ENCODE data around the gene STYX. TPM values are rescaled to one million over a fixed set of nuclear protein-coding genes. Genes with fewer than 3 reads are reported as not detected.

STYX gene
- total and polyA plus RNA-seq, 7 experiments from 2014 or later: 17.2 to 45.3 (median 29.2) TPM

- DNase-seq: no peak
- H3K36me3 ChIP-seq (ENCODE audit: control insufficient read depth in 2 of 3, insufficient read depth in 3 of 3, low read length in 3 of 3): no peaks in the 10 kb centered on the region
- CTCF ChIA-PET: no interaction called here
- peak overlapping the region in 8 of 10 donors; percentile 28 to 90 (median 56) for H3K4me3 Mint-ChIP-seq
- no peak overlapping the region for H3K4me3 ChIP-seq (ENCODE audit: low read length)
- peak overlapping the region in 3 of 9 donors; percentile 30 to 91 (median 66) for H3K27ac Mint-ChIP-seq
- no peaks in the 10 kb centered on the region for H3K9me3 Mint-ChIP-seq
- POLR2A ChIA-PET: interaction anchor here (0.9 to 3.8 kb wide), 2 partner anchors 47 to 235 kb away, joined by 3 to 21 read pairs; no protein-coding TSS in a partner anchor
- peaks cover 0 to 4% (median 0%) of the 10 kb centered on the region in 5 donors for H3K36me3 Mint-ChIP-seq
- H3K4me1 Mint-ChIP-seq: peaks cover 23 to 48% (median 45%) of the 10 kb centered on the region in 7 donors
- no peaks in the 10 kb centered on the region for H3K27me3 Mint-ChIP-seq
- H3K27ac ChIP-seq (ENCODE audit: low read depth, low read length): no peak overlapping the region
- peaks cover 15 to 18% of the 10 kb centered on the region in 2 donors for H3K4me1 ChIP-seq (ENCODE audit: control insufficient read depth in 2 of 2, insufficient read depth in 2 of 2, low read length in 2 of 2)
- H3K9me3 ChIP-seq (ENCODE audit: control insufficient read depth in 2 of 3, low read length in 3 of 3): no peaks in the 10 kb centered on the region
- no peak for ATAC-seq
- intact Hi-C loops (cut with micrococcal nuclease): loop anchor here in 1 of 2 donors (5.0 kb wide), 1 partner anchor 47 kb away; no protein-coding TSS in a partner anchor
- H3K27me3 ChIP-seq (ENCODE audit: control insufficient read depth in 2 of 2, insufficient read depth in 2 of 2, low read length in 2 of 2): no peaks in the 10 kb centered on the region
Measured at GRCh38 chr14:52789118-52789517, 59.2 kb downstream of the STYX start.

- Mint-ChIP-seq H3K4me3 (peak overlapping the region; percentile 86 to 94 (median 93)), H3K9me3 (no peaks in the 10 kb centered on the region), H3K27me3 (no peaks in the 10 kb centered on the region), H3K27ac (peak overlapping the region; percentile 71 to 92 (median 89)), H3K4me1 (peaks cover 23 to 48% (median 45%) of the 10 kb centered on the region in 7 donors), H3K36me3 (peaks cover 0 to 5% (median 0%) of the 10 kb centered on the region in 5 donors)
- Histone ChIP-seq H3K9me3 (ENCODE audit: control insufficient read depth in 2 of 3, low read length in 3 of 3) (no peaks in the 10 kb centered on the region), H3K36me3 (ENCODE audit: control insufficient read depth in 2 of 3, insufficient read depth in 3 of 3, low read length in 3 of 3) (no peaks in the 10 kb centered on the region), H3K27me3 (ENCODE audit: control insufficient read depth in 2 of 2, insufficient read depth in 2 of 2, low read length in 2 of 2) (no peaks in the 10 kb centered on the region), H3K4me1 (ENCODE audit: control insufficient read depth in 2 of 2, insufficient read depth in 2 of 2, low read length in 2 of 2) (peaks cover 15 to 18% of the 10 kb centered on the region in 2 donors), H3K4me3 (ENCODE audit: low read length) (peak overlapping the region; percentile 87), H3K27ac (ENCODE audit: low read depth, low read length) (peak overlapping the region; percentile 74)
- ChIA-PET CTCF (interaction anchor here (0.8 kb wide), 1 partner anchor 8 kb away, joined by 4 read pairs; no protein-coding TSS in a partner anchor), POLR2A (interaction anchor here (0.7 to 3.8 kb wide), 8 partner anchors 21 to 362 kb away, joined by 3 to 21 read pairs (median 4); partner anchors contain the start of genes ERO1A, PSMC6 and STYX)
- DNase-seq (no peak), ATAC-seq (no peak)
- intact Hi-C loops (cut with micrococcal nuclease): loop anchor here (1.0 to 10.0 kb wide), 9 partner anchors 13 to 1607 kb away; partner anchors contain the start of genes FRMD6 (in 2 of the 2), CDKN3 (in 1 of the 2), DDHD1 (in 1 of the 2) and PTGER2 (in 1 of the 2)
Measured at GRCh38 chr14:52790011-52790755, 60.2 kb downstream of the STYX start.

- ChIA-PET POLR2A (interaction anchor here (0.7 to 3.8 kb wide), 9 partner anchors 22 to 362 kb away, joined by 3 to 21 read pairs (median 4); partner anchors contain the start of genes ERO1A, GPR137C, PSMC6 and STYX), CTCF (interaction anchor here (0.8 kb wide), 1 partner anchor 9 kb away, joined by 4 read pairs; no protein-coding TSS in a partner anchor)
- Mint-ChIP-seq H3K4me3 (peak overlapping the region; percentile 86 to 94 (median 93)), H3K9me3 (no peaks in the 10 kb centered on the region), H3K27ac (peak overlapping the region; percentile 71 to 92 (median 89)), H3K27me3 (no peaks in the 10 kb centered on the region), H3K4me1 (peaks cover 23 to 48% (median 45%) of the 10 kb centered on the region in 7 donors), H3K36me3 (peaks cover 0 to 5% (median 0%) of the 10 kb centered on the region in 5 donors)
- DNase-seq: peak in 1 of 9 donors; percentile 21
- no peak for ATAC-seq
- Histone ChIP-seq H3K9me3 (ENCODE audit: control insufficient read depth in 2 of 3, low read length in 3 of 3) (no peaks in the 10 kb centered on the region), H3K4me1 (ENCODE audit: control insufficient read depth in 2 of 2, insufficient read depth in 2 of 2, low read length in 2 of 2) (peaks cover 15 to 18% of the 10 kb centered on the region in 2 donors), H3K27ac (ENCODE audit: low read depth, low read length) (peak overlapping the region; percentile 74), H3K36me3 (ENCODE audit: control insufficient read depth in 2 of 3, insufficient read depth in 3 of 3, low read length in 3 of 3) (no peaks in the 10 kb centered on the region), H3K27me3 (ENCODE audit: control insufficient read depth in 2 of 2, insufficient read depth in 2 of 2, low read length in 2 of 2) (no peaks in the 10 kb centered on the region), H3K4me3 (ENCODE audit: low read length) (peak overlapping the region; percentile 87)
- intact Hi-C loops (cut with micrococcal nuclease): loop anchor here (1.0 to 10.0 kb wide), 16 partner anchors 13 to 1606 kb away; partner anchors contain the start of genes DDHD1 (in 2 of the 2), FRMD6 (in 2 of the 2), GPR137C (in 2 of the 2) and PSMC6 (in 2 of the 2)
Measured at GRCh38 chr14:52790756-52791222, 60.8 kb downstream of the STYX start.

DNA sequence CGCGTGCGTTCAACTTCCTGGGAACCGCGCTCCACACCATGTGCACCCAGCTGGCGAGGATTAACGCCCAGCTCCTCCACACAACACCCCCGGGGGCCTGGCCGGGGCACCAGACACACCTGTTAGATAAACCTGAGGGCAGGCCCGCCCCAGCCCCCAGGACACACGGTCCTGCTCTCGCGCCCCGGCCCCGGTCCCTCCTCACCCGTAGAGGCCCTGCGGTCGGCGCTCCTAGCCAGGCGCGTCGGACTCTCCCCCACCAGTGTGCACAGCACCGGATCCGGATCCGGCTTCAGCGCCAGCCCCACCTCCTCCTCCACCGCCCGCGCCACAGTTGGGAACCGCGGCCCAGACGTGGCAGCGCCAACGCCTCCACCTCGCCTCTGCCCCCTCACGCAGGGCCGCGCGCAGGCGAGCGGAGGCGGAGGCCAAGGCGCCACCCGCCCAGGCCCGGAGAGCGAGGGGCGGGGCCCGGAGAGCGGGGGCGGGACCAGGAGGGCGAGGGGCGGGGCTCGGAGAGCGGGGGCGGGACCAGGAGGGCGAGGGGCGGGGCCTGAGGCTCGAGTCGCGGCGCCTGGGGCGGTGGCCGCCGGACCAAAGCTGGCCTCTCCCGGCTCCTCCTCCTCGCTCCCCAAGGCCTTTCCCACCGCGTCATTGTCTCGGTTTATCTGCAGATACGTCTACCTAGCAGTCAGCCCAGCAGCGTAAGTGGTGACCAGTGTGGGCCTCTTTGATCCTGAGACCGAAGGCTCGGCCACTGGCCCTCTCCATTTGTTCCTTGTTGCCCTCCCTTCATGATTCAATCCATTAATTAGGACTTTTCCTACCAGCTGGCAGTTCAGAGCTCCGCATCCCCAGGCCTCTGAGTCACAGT lies 61.5 kb downstream of the STYX start, which contains the start of gene GNPNAT1:
GNPNAT1 (minus strand) TSS at position 385 of the 874 bp plus-strand sequence. CDS start 6,957 bp downstream, outside the sequence.
- ChIA-PET POLR2A (interaction anchor here (1.0 to 3.8 kb wide), 7 partner anchors 46 to 361 kb away, joined by 3 to 21 read pairs (median 4); partner anchors contain the start of genes ERO1A, GPR137C, STYX and TXNDC16), CTCF (no interaction called here)
- no peaks in the 10 kb centered on the region for H3K27me3 ChIP-seq (ENCODE audit: control insufficient read depth in 2 of 2, insufficient read depth in 2 of 2, low read length in 2 of 2)
- Mint-ChIP-seq H3K4me3 (peak within 1 kb of the TSS; percentile 86 to 94 (median 93)), H3K9me3 (peaks cover 0 to 2% (median under 1%) of the 10 kb centered on the region in 11 donors), H3K27me3 (no peaks in the 10 kb centered on the region), H3K27ac (peak within 1 kb of the TSS; percentile 75 to 96 (median 89)), H3K36me3 (peaks cover 0 to 5% (median 0%) of the 10 kb centered on the region in 5 donors), H3K4me1 (peaks cover 23 to 48% (median 44%) of the 10 kb centered on the region in 7 donors)
- peak; percentile 98 for ATAC-seq
- intact Hi-C loops (cut with micrococcal nuclease): loop anchor here (1.0 to 10.0 kb wide), 15 partner anchors 50 to 1605 kb away; partner anchors contain the start of genes DDHD1 (in 2 of the 2), FRMD6 (in 2 of the 2), GPR137C (in 2 of the 2) and PSMC6 (in 2 of the 2)
- H3K27ac ChIP-seq (ENCODE audit: low read depth, low read length): peak within 1 kb of the TSS; percentile 74
- no peaks in the 10 kb centered on the region for H3K36me3 ChIP-seq (ENCODE audit: control insufficient read depth in 2 of 3, insufficient read depth in 3 of 3, low read length in 3 of 3)
- DNase-seq: peak; percentile 85 to 92 (median 89)
- H3K4me1 ChIP-seq (ENCODE audit: control insufficient read depth in 2 of 2, insufficient read depth in 2 of 2, low read length in 2 of 2): peaks cover 15 to 18% of the 10 kb centered on the region in 2 donors
- H3K4me3 ChIP-seq (ENCODE audit: low read length): peak within 1 kb of the TSS; percentile 87
- H3K9me3 ChIP-seq (ENCODE audit: control insufficient read depth in 2 of 3, low read length in 3 of 3): no peaks in the 10 kb centered on the region

- Mint-ChIP-seq H3K4me3 (peak overlapping the region; percentile 83 to 94 (median 90)), H3K27ac (peak overlapping the region; percentile 13 to 96 (median 89)), H3K4me1 (peaks cover 22 to 49% (median 41%) of the 10 kb centered on the region in 7 donors), H3K27me3 (no peaks in the 10 kb centered on the region), H3K36me3 (peaks cover 0 to 5% (median 0%) of the 10 kb centered on the region in 5 donors), H3K9me3 (peaks cover 0 to 6% (median 1%) of the 10 kb centered on the region in 11 donors)
- no peak for DNase-seq
- intact Hi-C loops (cut with micrococcal nuclease): loop anchor here (5.0 to 10.0 kb wide), 6 partner anchors 360 to 1140 kb away; partner anchors contain the start of genes FRMD6 (in 2 of the 2), DDHD1 (in 1 of the 2) and RTRAF (in 1 of the 2)
- ChIA-PET CTCF (no interaction called here), POLR2A (interaction anchor here (3.8 kb wide), 1 partner anchor 50 kb away, joined by 21 read pairs; no protein-coding TSS in a partner anchor)
- H3K36me3 ChIP-seq (ENCODE audit: control insufficient read depth in 2 of 3, insufficient read depth in 3 of 3, low read length in 3 of 3): no peaks in the 10 kb centered on the region
- H3K27ac ChIP-seq (ENCODE audit: low read depth, low read length): peak overlapping the region; percentile 71
- no peaks in the 10 kb centered on the region for H3K27me3 ChIP-seq (ENCODE audit: control insufficient read depth in 2 of 2, insufficient read depth in 2 of 2, low read length in 2 of 2)
- H3K4me3 ChIP-seq (ENCODE audit: low read length): peak overlapping the region; percentile 54
- H3K9me3 ChIP-seq (ENCODE audit: control insufficient read depth in 2 of 3, low read length in 3 of 3): no peaks in the 10 kb centered on the region
- peaks cover 15 to 18% of the 10 kb centered on the region in 2 donors for H3K4me1 ChIP-seq (ENCODE audit: control insufficient read depth in 2 of 2, insufficient read depth in 2 of 2, low read length in 2 of 2)
- ATAC-seq: no peak
Measured at GRCh38 chr14:52792097-52792415, 62.1 kb downstream of the STYX start.

Measured in naive thymus-derived CD4-positive, alpha-beta T cell (primary cell).